Endodermal cell (in vitro differentiated cells): ENCODE results near the gene KLF1. TPM values are rescaled to one million over a fixed set of nuclear protein-coding genes. Genes with fewer than 3 reads are reported as not detected.

Experiments
- DNase-seq: peaks from one replicate; pipeline ENCODE4 v3.0.0-alpha.2; 2017
- H3K27ac ChIP-seq: 2 replicates; pipeline ENCODE4 v1.5.1; 2013; ENCODE audit warnings: mild to moderate bottlenecking, low read depth, low read length, moderate library complexity
- H3K27me3 ChIP-seq: 2 replicates; pipeline ENCODE4 v1.6.1; 2013; ENCODE audit warnings: mild to moderate bottlenecking, low read length, moderate library complexity; ENCODE audit not compliant: insufficient read depth, control insufficient read depth, poor library complexity, severe bottlenecking
- H3K36me3 ChIP-seq: 2 replicates; pipeline ENCODE4 v1.7.0; 2013; ENCODE audit warnings: mild to moderate bottlenecking, low read length, moderate library complexity; ENCODE audit not compliant: control insufficient read depth, insufficient read depth
- H3K4me1 ChIP-seq: one replicate; pipeline ENCODE4 v1.7.0; 2013; ENCODE audit warnings: low read length; ENCODE audit not compliant: control insufficient read depth, insufficient read depth
- H3K4me3 ChIP-seq: 2 replicates; pipeline ENCODE4 v1.5.1; 2013; ENCODE audit warnings: mild to moderate bottlenecking, low read length, moderate library complexity
- H3K9ac ChIP-seq: 2 replicates; pipeline ENCODE4 v1.6.1; 2013; ENCODE audit warnings: mild to moderate bottlenecking, low read length, moderate library complexity; ENCODE audit not compliant: poor library complexity, severe bottlenecking; ENCODE audit errors: extremely low read depth
- H3K9me3 ChIP-seq: 2 replicates; pipeline ENCODE4 v1.6.1; 2013; ENCODE audit warnings: mild to moderate bottlenecking, low read length, moderate library complexity; ENCODE audit not compliant: control insufficient read depth
- H3K27ac Mint-ChIP-seq: 2 replicates; pipeline ENCODE4 v1.8.0; 2020; ENCODE audit warnings: mixed read lengths
- H3K27me3 Mint-ChIP-seq: 2 replicates; pipeline ENCODE4 v1.8.0; 2021; ENCODE audit warnings: mild to moderate bottlenecking, mixed read lengths; ENCODE audit not compliant: insufficient read depth
- H3K36me3 Mint-ChIP-seq: 2 replicates; pipeline ENCODE4 v1.8.0; 2020; ENCODE audit warnings: low read depth, mixed read lengths
- H3K4me1 Mint-ChIP-seq: 2 replicates; pipeline ENCODE4 v1.8.0; 2020; ENCODE audit warnings: mixed read lengths
- H3K4me3 Mint-ChIP-seq: 2 replicates; pipeline ENCODE4 v1.8.0; 2020; ENCODE audit warnings: mild to moderate bottlenecking, moderate library complexity, mixed read lengths
- H3K9me3 Mint-ChIP-seq: 2 replicates; pipeline ENCODE4 v1.8.0; 2020; ENCODE audit warnings: mild to moderate bottlenecking, mixed read lengths
- CTCF ChIP-seq: fragments of 200-600 bp; sonication (generic); conservative IDR thresholded peaks from 2 replicates; pipeline ENCODE4 v1.5.0; 2021; ENCODE audit warnings: antibody characterized with exemption, mild to moderate bottlenecking
- WGBS, 2 experiments: methylation state at CpG; one replicate each; pipeline versions ENCODE4 v1.1.5 to v1.1.7; 2013; ENCODE audit warnings: missing lambda C conversion rate in 2 of 2, mixed read lengths in 1 of 2; ENCODE audit not compliant: insufficient coverage in 1 of 2, insufficient read length in 1 of 2; 5-methylcytosine and 5-hydroxymethylcytosine counted together
- total RNA-seq, 2 donors: library from RNA; stranded (reverse); fragmentation: NEBNext Ultra II Directional in 1 of 2; extraction: Animal tissue kit (Norgen Biotek cat#: 25700) in 1 of 2; gene quantifications; 2 replicates in 1 of 2; 3 replicates in 1 of 2; pipeline ENCODE4 v1.2.1, GENCODE V29; 2021

KLF1 gene
- total RNA-seq, 2 donors from 2014 or later = 0.91 to 1.0 TPM

- Mint-ChIP-seq H3K4me3 (no peak overlapping the region), H3K27me3 (peaks cover 19% of the 10 kb centered on the region), H3K27ac (no peak overlapping the region), H3K9me3 (peaks cover 17% of the 10 kb centered on the region), H3K36me3 (peaks cover 34% of the 10 kb centered on the region), H3K4me1 (no peaks in the 10 kb centered on the region)
- Histone ChIP-seq H3K9me3 (no peaks in the 10 kb centered on the region), H3K27me3 (no peaks in the 10 kb centered on the region), H3K4me1 (no peaks in the 10 kb centered on the region), H3K9ac (no peak overlapping the region), H3K27ac (no peak overlapping the region), H3K36me3 (peaks cover 8% of the 10 kb centered on the region), H3K4me3 (no peak overlapping the region)
- DNase-seq = no peak
- 90 to 97% methylated on average over 3 to 6 of the region's 6 CpGs for WGBS, 2 experiments
- no peak for TF ChIP-seq CTCF
Measured at GRCh38 chr19:12875086-12875485, 11.9 kb downstream of the KLF1 start.

GRCh38 chr19:12873891-12874745 lies 12.9 kb downstream of the KLF1 start:
- peak overlapping the region; percentile 28 for H3K4me3 Mint-ChIP-seq
- no peak for TF ChIP-seq CTCF
- H3K36me3 Mint-ChIP-seq = peaks cover 36% of the 10 kb centered on the region
- H3K27ac ChIP-seq = no peak overlapping the region
- no peaks in the 10 kb centered on the region for H3K27me3 ChIP-seq
- H3K4me1 ChIP-seq = no peaks in the 10 kb centered on the region
- no peak overlapping the region for H3K9ac ChIP-seq
- peaks cover 8% of the 10 kb centered on the region for H3K36me3 ChIP-seq
- H3K27me3 Mint-ChIP-seq = peaks cover 19% of the 10 kb centered on the region
- no peak overlapping the region for H3K4me3 ChIP-seq
- DNase-seq = no peak
- H3K9me3 ChIP-seq = no peaks in the 10 kb centered on the region
- no peak overlapping the region for H3K27ac Mint-ChIP-seq
- 94 to 95% methylated on average over 53 to 81 of the region's 86 CpGs for WGBS, 2 experiments
- no peaks in the 10 kb centered on the region for H3K4me1 Mint-ChIP-seq
- peaks cover 17% of the 10 kb centered on the region for H3K9me3 Mint-ChIP-seq

- Histone ChIP-seq H3K4me1 (no peaks in the 10 kb centered on the region), H3K4me3 (no peak overlapping the region), H3K27me3 (no peaks in the 10 kb centered on the region), H3K9me3 (no peaks in the 10 kb centered on the region), H3K9ac (no peak overlapping the region), H3K36me3 (peaks cover 7% of the 10 kb centered on the region), H3K27ac (no peak overlapping the region)
- Mint-ChIP-seq H3K4me1 (no peaks in the 10 kb centered on the region), H3K4me3 (peak overlapping the region; percentile 28), H3K27me3 (peaks cover 19% of the 10 kb centered on the region), H3K27ac (no peak overlapping the region), H3K9me3 (peaks cover 17% of the 10 kb centered on the region), H3K36me3 (peaks cover 34% of the 10 kb centered on the region)
- 94 to 95% methylated on average over 58 to 70 of the region's 70 CpGs for WGBS, 2 experiments
- TF ChIP-seq CTCF = peak; percentile 16
- DNase-seq = peak; percentile 82
Measured at GRCh38 chr19:12872941-12873890, 13.8 kb downstream of the KLF1 start.
